Lower leg skin (tissue), 4 donors: Measurements from ENCODE around the gene PDE7B. TPM values are rescaled to one million over a fixed set of nuclear protein-coding genes. Genes with fewer than 3 reads are reported as not detected.

Source experiments
- DNase-seq, 2 donors: peaks; one replicate each; pipeline ENCODE4 v3.0.0-alpha.2; 2019; ENCODE audit warnings: low spot score in 2 of 2
- H3K4me3 ChIP-seq: fragments of 200-600 bp; sonication (generic); 2 replicates; pipeline ENCODE4 v1.5.1; 2017; ENCODE audit warnings: mild to moderate bottlenecking, low read depth; ENCODE audit not compliant: poor library complexity, severe bottlenecking
- CTCF ChIP-seq, 3 donors: fragments of 450-650 bp; IDR thresholded peaks; one replicate each; pipeline ENCODE4 v1.5.1; 2016; ENCODE audit warnings: antibody characterized with exemption in 3 of 3, mild to moderate bottlenecking in 3 of 3, moderate library complexity in 2 of 3
- POLR2A ChIP-seq, 2 donors: fragments of 450-650 bp; IDR thresholded peaks; one replicate each; pipeline ENCODE4 v1.6.1; 2016 to 2017; ENCODE audit warnings: antibody characterized with exemption in 2 of 2, mild to moderate bottlenecking in 1 of 2, moderate library complexity in 1 of 2
- WGBS, 2 donors: methylation state at CpG; one replicate each; pipeline ENCODE4 v1.1.5; 2018; 5-methylcytosine and 5-hydroxymethylcytosine counted together
- intact Hi-C: fragments of 100-400 bp; cut with DNase I; formaldehyde crosslinking; loops from one replicate; pipeline ENCODE4 v1.15.0; 2023; ENCODE audit warnings: low total_unique reads
- total RNA-seq, 4 donors: library from RNA; depleted of rRNA; stranded (reverse); fragments of >200 nt; gene quantifications; one replicate each; pipeline ENCODE4 v1.1.0, GENCODE V29; 2016

The PDE7B gene
- total RNA-seq, 4 donors from 2014 or later, result 0.30 to 1.5 (median 0.89) TPM

GRCh38 chr6:135922174-135922573, 70.7 kb downstream of the PDE7B start:
- no peak for DNase-seq
- TF ChIP-seq POLR2A (IDR thresholded peaks at IDR 0.05) (no peak), CTCF (IDR thresholded peaks at IDR 0.05) (no peak)
- intact Hi-C loops, result no loop called here
- H3K4me3 ChIP-seq, result no peak overlapping the region

- 34 to 35% methylated on average over 3 of the region's 3 CpGs for WGBS, 2 donors
- intact Hi-C loops, result no loop called here
- no peak overlapping the region for H3K4me3 ChIP-seq
- TF ChIP-seq POLR2A (IDR thresholded peaks at IDR 0.05) (no peak), CTCF (IDR thresholded peaks at IDR 0.05) (no peak)
- DNase-seq, result no peak
Measured at GRCh38 chr6:135922746-135923145, 71.2 kb downstream of the PDE7B start.

GRCh38 chr6:135932651-135933050, 81.2 kb downstream of the PDE7B start:
- 60 to 64% methylated on average over 4 of the region's 4 CpGs for WGBS, 2 donors
- intact Hi-C loops, result no loop called here
- no peak for DNase-seq
- H3K4me3 ChIP-seq, result no peak overlapping the region
- TF ChIP-seq CTCF (IDR thresholded peaks at IDR 0.05) (no peak), POLR2A (IDR thresholded peaks at IDR 0.05) (no peak)

- DNase-seq, result no peak
- 34 to 46% methylated on average over 8 of the region's 8 CpGs for WGBS, 2 donors
- TF ChIP-seq POLR2A (IDR thresholded peaks at IDR 0.05), result no peak
- no peak for TF ChIP-seq CTCF (IDR thresholded peaks at IDR 0.05)
- H3K4me3 ChIP-seq, result no peak overlapping the region
- intact Hi-C loops, result no loop called here
Measured at GRCh38 chr6:135935941-135936601, 84.6 kb downstream of the PDE7B start.

- no peak for DNase-seq
- no peak overlapping the region for H3K4me3 ChIP-seq
- TF ChIP-seq POLR2A (IDR thresholded peaks at IDR 0.05) (no peak), CTCF (IDR thresholded peaks at IDR 0.05) (no peak)
- intact Hi-C loops, result no loop called here
- WGBS, 2 donors, result 53 to 57% methylated on average over 1 of the region's 1 CpG
Measured at GRCh38 chr6:135936606-135937005, 85.1 kb downstream of the PDE7B start.

- DNase-seq, result no peak
- intact Hi-C loops, result no loop called here
- TF ChIP-seq POLR2A (IDR thresholded peaks at IDR 0.05) (no peak), CTCF (IDR thresholded peaks at IDR 0.05) (no peak)
- no peak overlapping the region for H3K4me3 ChIP-seq
- WGBS, 2 donors, result 93 to 94% methylated on average over 6 of the region's 6 CpGs
Measured at GRCh38 chr6:135937106-135937505, 85.6 kb downstream of the PDE7B start.
